Skeletal muscle satellite cell (primary cell): Measurements from ENCODE around the gene LIN54.

Experiments used
- H3K27me3 ChIP-seq: 2 replicates; pipeline ENCODE4 v1.7.0; 2013; ENCODE audit warnings: low read length; ENCODE audit not compliant: control insufficient read depth, insufficient read depth
- H3K36me3 ChIP-seq: 2 replicates; pipeline ENCODE4 v1.7.0; 2013; ENCODE audit warnings: mild to moderate bottlenecking, control low read depth, low read length; ENCODE audit not compliant: insufficient read depth
- H3K4me1 ChIP-seq: 2 replicates; pipeline ENCODE4 v1.7.0; 2013; ENCODE audit warnings: low read length; ENCODE audit not compliant: control insufficient read depth, insufficient read depth
- H3K4me2 ChIP-seq: 2 replicates; pipeline ENCODE4 v1.7.0; 2013; ENCODE audit warnings: mild to moderate bottlenecking, low read length
- H3K4me3 ChIP-seq: 2 replicates; pipeline ENCODE4 v1.7.0; 2013; ENCODE audit warnings: low read length
- H3K9ac ChIP-seq: 2 replicates; pipeline ENCODE4 v1.7.0; 2013; ENCODE audit warnings: mild to moderate bottlenecking, low read depth, low read length, moderate library complexity
- H3K9me3 ChIP-seq: replicated peaks from 2 replicates; pipeline ENCODE4 v1.7.0; 2013; ENCODE audit warnings: mild to moderate bottlenecking, control low read depth, low read length

LIN54 gene

GRCh38 chr4:82900411-82901182 lies 110.0 kb downstream of the LIN54 start, which contains the start of gene THAP9:
Gene THAP9 (plus strand): TSS chr4:82900735. CDS start chr4:82900803, 68 bp downstream.
- peak within 1 kb of the TSS; percentile 89 for H3K4me3 ChIP-seq

DNA sequence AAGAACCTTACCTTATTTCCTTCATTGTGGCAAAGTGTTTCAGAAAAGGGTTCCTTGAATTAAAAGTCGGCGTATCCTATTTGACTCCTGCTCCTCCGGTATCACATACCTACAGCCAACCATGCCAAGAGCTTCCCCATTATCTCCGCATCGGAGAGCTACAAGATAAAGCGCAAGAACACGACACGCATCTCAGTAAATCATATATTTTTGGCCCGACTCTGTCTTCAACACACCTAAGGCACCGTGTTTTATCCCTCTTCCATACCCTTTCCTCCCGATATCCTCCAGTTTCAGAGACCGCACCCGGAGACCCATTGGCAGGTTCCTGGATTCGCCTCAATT lies 110.6 kb downstream of the LIN54 start:
- Histone ChIP-seq H3K27me3 (no peaks in the 10 kb centered on the region), H3K4me2 (peak overlapping the region; percentile 81), H3K4me3 (peak overlapping the region; percentile 89), H3K9me3 (no peaks in the 10 kb centered on the region), H3K9ac (peak overlapping the region; percentile 95), H3K4me1 (peaks cover 8% of the 10 kb centered on the region), H3K36me3 (peaks cover 8% of the 10 kb centered on the region)

More at GRCh38 chr4:82900411-82901182, 110.0 kb downstream of the LIN54 start, which contains the start of gene THAP9:
- no peaks in the 10 kb centered on the region for H3K9me3 ChIP-seq
- peak within 1 kb of the TSS; percentile 95 for H3K9ac ChIP-seq
- H3K4me1 ChIP-seq: peaks cover 13% of the 10 kb centered on the region
- H3K27me3 ChIP-seq: no peaks in the 10 kb centered on the region
- peaks cover 6% of the 10 kb centered on the region for H3K36me3 ChIP-seq
- H3K4me2 ChIP-seq: peak within 1 kb of the TSS; percentile 86

DNA sequence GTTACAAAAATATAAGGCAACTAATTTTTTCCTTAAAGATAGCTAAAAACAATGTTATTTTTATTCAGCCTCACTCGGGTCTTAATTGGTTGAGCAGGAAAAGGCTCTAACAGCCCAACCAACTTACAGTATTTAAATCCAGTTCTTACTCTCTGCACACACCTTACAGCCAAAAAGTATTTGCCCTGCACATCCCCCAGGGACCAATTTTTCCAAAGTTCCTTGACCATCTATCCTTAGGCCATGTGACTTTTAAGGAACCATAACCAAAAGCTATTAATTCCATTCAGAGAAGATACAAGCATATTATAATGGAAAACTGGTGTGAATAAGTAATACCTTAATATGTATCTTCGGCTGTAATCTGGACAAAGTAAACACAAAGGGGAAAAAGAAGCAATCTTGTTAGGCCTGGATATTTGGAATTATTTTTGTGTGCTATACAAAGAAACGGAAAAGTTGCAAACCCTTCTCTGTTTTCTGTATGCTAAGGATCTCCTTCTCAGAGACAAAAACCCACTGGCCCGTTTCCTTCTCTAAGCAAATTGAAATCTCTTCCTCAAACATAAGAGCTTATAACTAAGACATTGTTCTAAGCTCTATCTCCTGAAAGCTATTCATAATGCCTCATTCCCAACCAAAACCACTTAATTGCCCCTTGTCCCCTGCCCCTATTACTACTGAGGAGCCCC lies 111.1 kb downstream of the LIN54 start:
- H3K27me3 ChIP-seq: no peaks in the 10 kb centered on the region
- no peaks in the 10 kb centered on the region for H3K9me3 ChIP-seq
- peaks cover 13% of the 10 kb centered on the region for H3K36me3 ChIP-seq
- peak overlapping the region; percentile 81 for H3K4me2 ChIP-seq
- peaks cover 7% of the 10 kb centered on the region for H3K4me1 ChIP-seq
- peak overlapping the region; percentile 89 for H3K4me3 ChIP-seq
- peak overlapping the region; percentile 95 for H3K9ac ChIP-seq

DNA sequence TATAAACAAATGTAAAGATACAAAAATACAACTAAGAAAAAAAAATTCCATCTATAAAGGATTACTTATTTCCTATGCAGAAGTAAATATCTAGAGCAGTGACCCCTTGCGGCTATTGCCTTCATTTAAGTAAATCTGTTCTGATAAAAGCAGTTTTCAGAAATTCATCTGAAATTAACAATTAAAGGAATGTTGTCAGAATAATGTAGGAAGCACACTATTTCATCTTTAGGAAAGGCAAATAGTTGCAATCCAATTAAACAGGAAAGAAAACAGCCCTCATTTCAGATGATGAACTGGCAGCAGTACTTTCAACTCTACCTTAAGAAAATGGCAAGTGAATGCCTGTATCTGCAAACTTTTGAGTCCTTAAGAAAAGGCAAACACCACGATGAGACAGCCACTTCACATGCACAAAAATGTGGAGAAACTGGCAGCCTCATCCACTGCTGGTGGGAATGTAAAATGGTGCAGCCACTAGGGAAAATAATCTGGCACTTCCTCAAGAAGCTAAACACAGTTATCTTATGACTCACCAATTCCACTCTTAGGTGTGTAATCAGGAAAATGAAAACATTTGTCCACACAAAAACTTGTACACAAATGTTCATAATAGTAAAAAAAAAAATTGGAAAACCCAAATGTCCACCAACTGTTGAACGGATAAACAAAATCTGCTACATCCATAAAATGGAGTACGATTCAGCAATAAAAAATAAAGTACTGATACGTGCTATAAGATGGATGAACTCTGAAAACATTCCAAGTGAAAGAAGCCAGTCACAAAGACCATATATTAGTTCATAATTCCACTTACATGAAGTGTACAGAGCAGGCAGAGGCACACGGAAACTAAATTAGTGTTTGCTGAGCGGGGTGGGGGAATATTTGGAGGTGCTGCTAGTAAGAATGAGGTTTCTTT lies 112.0 kb downstream of the LIN54 start:
- no peaks in the 10 kb centered on the region for H3K9me3 ChIP-seq
- peaks cover 7% of the 10 kb centered on the region for H3K4me1 ChIP-seq
- H3K9ac ChIP-seq: peak overlapping the region; percentile 95
- H3K27me3 ChIP-seq: no peaks in the 10 kb centered on the region
- H3K4me3 ChIP-seq: peak overlapping the region; percentile 89
- H3K4me2 ChIP-seq: peak overlapping the region; percentile 81
- H3K36me3 ChIP-seq: peaks cover 22% of the 10 kb centered on the region

GRCh38 chr4:82896755-82897154 lies 113.9 kb downstream of the LIN54 start:
- Histone ChIP-seq H3K9ac (no peak overlapping the region), H3K27me3 (no peaks in the 10 kb centered on the region), H3K4me2 (no peak overlapping the region), H3K36me3 (peaks cover 26% of the 10 kb centered on the region), H3K4me1 (peaks cover 7% of the 10 kb centered on the region), H3K4me3 (no peak overlapping the region), H3K9me3 (no peaks in the 10 kb centered on the region)

- H3K4me1 ChIP-seq: peaks cover 7% of the 10 kb centered on the region
Measured at GRCh38 chr4:82893942-82894341, 116.7 kb downstream of the LIN54 start.

GRCh38 chr4:82892467-82892802 lies 118.2 kb downstream of the LIN54 start:
- Histone ChIP-seq H3K9ac (no peak overlapping the region), H3K9me3 (no peaks in the 10 kb centered on the region), H3K27me3 (no peaks in the 10 kb centered on the region), H3K4me3 (no peak overlapping the region), H3K4me1 (peaks cover 7% of the 10 kb centered on the region), H3K4me2 (peak overlapping the region; percentile 93), H3K36me3 (peaks cover 26% of the 10 kb centered on the region)

More at GRCh38 chr4:82893942-82894341, 116.7 kb downstream of the LIN54 start:
- Histone ChIP-seq H3K27me3 (no peaks in the 10 kb centered on the region), H3K4me3 (no peak overlapping the region), H3K4me2 (no peak overlapping the region), H3K36me3 (peaks cover 26% of the 10 kb centered on the region), H3K9me3 (no peaks in the 10 kb centered on the region), H3K9ac (no peak overlapping the region)

DNA sequence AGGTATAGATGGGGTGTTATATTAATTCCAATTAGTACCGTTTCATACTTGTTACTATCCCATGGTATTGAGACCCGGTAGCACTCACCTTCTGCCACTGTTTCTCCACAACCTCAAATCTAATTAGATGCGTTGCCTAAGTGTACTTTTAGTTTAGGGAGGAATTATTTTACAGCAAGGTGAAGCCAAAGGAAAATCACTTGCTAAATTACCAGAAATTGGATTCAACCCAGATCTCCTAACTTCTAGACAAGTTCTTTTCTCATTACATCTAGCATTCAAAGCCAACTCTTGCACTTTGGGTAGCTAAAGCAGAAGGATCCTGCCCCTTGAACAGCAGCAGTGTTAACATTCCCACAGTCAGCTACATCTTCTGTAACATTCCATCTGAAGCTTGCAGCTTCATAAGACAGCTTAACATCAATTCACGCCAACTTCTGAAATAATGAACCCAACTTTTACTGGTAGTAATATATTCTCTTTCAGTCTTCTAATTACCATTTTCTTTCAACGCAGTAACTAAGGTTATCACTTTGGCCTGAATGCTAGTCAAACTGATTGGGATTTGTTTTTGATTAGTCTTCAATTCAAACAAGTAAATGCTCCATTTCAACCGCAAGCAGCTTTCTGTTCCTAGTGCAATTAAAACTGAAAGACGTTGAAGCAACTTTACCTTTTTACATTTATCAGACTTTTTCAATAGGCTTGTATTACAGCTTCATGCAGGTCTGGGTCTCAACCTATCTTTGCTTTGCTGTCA lies 118.7 kb downstream of the LIN54 start:
- peaks cover 12% of the 10 kb centered on the region for H3K4me1 ChIP-seq
- H3K27me3 ChIP-seq: no peaks in the 10 kb centered on the region
- H3K9ac ChIP-seq: peak overlapping the region; percentile 99
- peak overlapping the region; percentile 93 for H3K4me2 ChIP-seq
- H3K4me3 ChIP-seq: peak overlapping the region; percentile 97
- H3K9me3 ChIP-seq: no peaks in the 10 kb centered on the region
- H3K36me3 ChIP-seq: peaks cover 23% of the 10 kb centered on the region

GRCh38 chr4:82890901-82891706 lies 119.5 kb downstream of the LIN54 start, which contains the start of gene SEC31A:
Gene SEC31A (minus strand): TSS chr4:82891153. CDS start chr4:82881936, 9,217 bp downstream.
- Histone ChIP-seq H3K9me3 (no peaks in the 10 kb centered on the region), H3K4me3 (peak within 1 kb of the TSS; percentile 97)

GRCh38 chr4:82890528-82890900 lies 120.1 kb downstream of the LIN54 start:
- Histone ChIP-seq H3K9ac (peak overlapping the region; percentile 99), H3K36me3 (peaks cover 30% of the 10 kb centered on the region), H3K4me3 (peak overlapping the region; percentile 97), H3K9me3 (no peaks in the 10 kb centered on the region), H3K4me1 (peaks cover 26% of the 10 kb centered on the region), H3K27me3 (no peaks in the 10 kb centered on the region), H3K4me2 (peak overlapping the region; percentile 93)

More at GRCh38 chr4:82890901-82891706, 119.5 kb downstream of the LIN54 start, which contains the start of gene SEC31A:
- Histone ChIP-seq H3K27me3 (no peaks in the 10 kb centered on the region), H3K36me3 (peaks cover 24% of the 10 kb centered on the region), H3K9ac (peak within 1 kb of the TSS; percentile 99), H3K4me1 (peaks cover 20% of the 10 kb centered on the region), H3K4me2 (peak within 1 kb of the TSS; percentile 93)
